NCI-H187 (cell line): ENCODE results near the gene ZFHX3.

ENCODE experiments used
- DNase-seq, 2 experiments: peaks; one replicate each; lab custom pipeline; 2025; lab: John Stamatoyannopoulos, UW

Gene ZFHX3

DNA sequence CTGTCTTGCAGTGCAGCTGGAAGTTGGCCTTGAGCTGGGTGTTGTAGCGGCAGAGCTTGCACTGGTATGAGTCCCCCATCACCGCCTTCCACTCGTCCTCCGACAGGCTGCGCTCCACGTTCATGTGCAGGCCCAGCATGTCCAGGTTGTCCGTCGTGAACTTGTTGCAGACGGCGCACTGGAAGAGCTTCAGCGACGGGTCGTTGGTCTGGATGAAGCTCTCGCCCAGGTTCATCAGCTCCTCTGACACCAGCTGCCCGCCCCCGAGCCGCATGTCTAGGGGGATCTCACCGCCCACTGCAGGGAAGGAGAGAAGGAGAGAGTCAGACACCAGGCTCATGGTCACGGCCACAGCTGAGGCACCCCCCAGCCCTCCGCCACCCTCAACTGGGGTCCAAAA is 97.3 kb downstream of the ZFHX3 start:
- no peak for DNase-seq

DNA sequence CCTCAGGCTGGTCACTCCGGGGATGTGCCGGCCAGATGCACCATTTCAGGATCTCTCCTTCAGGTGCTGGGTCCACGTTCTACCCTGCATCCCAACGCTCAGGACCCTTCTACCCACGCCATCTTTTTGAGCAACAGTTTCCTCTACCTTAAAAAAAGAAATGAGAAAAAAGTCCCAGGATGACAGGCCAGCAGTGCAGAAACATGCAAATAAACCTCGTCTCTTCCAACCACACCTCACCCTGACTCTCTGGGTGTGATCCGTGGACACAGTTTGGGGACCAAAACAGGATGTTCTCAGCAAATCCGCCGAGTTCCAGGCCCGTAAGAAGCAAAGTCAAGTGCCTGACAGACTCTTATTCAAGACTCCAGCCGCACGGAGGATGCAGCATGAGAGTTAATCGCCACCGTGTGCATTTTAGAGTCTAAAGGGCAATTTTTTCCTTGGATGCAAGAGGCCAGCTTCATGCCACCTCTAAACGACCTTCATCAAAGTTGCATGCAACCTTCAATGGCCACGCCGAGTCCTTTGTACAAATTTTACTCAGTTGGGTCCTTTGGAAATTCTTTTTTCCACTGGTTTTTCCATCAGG is 99.6 kb downstream of the ZFHX3 start:
- DNase-seq: no peak

DNA sequence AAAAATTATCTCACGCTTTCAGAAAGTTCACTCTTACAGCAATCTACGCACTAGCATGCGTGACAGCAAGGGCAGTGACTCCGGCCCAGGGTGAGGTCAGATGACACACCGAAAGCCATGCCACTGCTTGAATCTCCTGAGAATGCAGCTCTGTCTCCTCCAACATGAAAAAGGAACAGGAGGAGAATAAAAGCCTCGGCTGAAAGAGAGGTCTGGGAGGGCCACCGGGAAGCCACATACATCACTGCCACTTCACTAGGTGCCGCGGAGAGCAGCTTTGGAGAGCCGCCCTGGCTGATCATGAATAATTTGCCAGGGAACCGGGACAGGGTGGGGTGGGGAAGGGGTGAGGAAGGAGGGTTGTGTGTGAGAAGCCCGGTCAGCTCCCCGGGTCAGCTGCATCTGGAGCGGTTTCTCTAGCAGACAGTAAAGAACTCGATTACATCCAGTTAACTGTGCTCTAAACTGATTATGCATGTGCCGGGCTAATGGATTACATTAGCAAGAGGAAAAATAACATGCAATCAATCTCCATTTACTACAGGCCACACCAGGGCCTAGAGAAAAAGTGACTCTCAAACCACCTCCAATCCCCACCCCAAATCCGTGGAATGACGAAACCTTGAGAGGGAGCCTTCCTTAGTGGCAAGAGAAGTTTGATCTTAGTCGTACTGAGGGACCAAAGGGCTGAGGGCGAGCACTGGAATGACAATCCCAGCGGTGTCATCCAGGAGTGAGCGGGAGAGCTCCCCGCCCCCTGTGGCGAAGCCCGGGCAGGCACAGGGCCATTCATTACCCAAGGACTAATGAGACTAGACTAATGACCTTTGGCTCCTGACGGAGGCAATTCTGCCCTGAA is 100.3 kb downstream of the ZFHX3 start:
- DNase-seq: peak in 1 of 2 experiments; percentile 5

DNA sequence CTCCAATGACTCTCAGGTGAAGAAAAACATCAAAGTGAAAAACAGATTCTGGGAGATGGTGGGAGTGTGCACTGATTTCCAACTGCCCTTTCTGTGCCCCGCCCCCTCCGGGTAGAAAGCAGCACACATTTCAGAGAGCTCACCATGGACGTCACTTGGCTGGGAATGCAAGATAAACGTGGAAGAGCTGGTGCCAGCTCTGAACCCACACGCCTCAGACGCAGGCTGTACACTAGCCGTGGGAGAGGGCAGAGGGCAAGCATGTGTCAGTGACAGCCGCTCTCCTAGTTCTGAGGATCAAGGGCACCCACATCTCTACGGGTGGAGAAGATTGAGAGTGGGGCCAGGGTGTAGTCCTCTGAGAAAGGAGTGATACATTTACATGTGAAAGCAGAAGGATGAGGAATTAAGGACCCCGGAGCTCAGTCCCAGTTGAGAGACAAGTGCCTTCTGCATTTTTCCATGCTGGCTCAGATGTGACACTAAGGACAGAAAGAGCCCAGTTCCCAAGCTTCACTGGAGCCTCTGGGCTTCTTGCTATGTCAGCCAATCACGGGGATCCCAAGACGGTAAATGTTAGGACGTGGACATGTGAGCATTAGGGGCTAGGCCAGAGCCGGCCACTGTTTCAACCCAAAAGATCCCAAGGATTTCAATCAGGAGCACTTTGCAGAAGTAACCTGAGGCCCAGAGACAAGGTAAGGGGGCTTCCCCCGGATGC is 101.3 kb downstream of the ZFHX3 start:
- no peak for DNase-seq

DNA sequence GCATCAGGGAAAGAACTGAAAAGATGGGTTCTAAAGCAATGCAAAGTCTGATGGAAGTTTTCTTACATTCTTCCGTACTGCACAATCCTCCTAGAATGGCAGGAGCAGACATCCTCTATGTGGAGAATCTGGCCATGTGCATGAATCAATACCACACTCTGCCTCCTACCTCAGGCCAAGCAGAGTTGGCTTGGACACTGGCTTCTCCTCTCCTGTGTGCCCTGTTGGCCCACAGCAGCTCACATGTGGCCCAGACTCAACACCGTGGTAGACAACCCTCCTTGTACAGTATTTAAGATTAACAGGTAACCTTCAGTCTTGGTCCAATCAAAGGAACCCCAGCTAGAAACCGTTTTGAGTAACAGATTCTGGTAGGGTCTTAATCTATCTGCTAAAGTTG is 101.9 kb downstream of the ZFHX3 start:
- no peak for DNase-seq

DNA sequence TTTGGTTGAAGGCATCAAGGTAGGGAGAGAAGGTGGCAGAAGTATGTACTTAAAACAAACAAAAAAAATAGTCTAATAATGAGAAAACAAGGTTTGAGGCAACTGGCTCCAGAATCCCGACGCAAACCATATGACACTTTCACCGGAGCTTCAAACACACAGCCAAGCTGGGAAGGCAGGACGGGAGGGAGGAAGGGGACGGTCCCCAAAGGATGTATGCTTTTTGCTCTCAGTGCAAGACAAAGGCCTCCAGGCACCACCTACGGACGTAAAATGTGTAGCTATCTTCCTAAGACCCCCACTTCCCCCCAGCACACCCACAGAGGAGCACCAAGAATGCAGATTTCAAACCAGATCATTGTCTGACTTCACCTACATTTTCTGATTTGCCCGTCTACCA is 102.3 kb downstream of the ZFHX3 start:
- DNase-seq: no peak

DNA sequence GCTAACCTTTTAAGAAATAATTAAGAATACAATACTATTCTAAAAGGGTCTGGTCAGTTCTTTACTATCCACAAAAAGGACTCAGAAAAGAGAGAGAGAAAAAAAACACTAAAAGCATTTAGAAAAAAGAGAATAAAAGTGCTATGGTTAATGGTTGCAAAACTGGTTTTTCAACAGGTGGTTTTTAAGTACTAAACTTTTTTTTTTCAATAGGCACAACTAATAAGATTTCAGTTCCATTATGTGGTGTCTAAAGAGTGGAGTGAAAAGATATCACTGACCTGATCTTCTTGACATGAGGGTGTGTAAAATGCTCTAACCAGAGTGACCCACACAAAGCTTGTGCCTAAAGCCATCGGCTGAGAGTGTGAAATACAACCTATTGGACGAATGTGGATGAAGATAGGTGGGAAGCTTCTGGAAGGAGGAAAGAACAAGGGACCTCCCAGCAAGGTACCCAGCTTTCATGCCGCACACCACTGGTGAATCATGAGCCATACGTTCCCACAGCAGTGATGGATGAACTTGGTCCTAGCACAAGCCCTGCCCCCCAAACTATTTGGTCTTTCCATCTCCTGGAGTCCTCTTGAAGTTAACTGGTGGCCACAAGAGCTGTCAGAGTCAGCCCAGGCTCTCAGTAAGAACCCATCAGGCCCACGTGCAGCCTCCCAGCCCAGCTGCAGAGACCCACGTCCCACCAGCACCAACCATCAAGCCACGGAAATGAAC is 103.0 kb downstream of the ZFHX3 start:
- DNase-seq: no peak

DNA sequence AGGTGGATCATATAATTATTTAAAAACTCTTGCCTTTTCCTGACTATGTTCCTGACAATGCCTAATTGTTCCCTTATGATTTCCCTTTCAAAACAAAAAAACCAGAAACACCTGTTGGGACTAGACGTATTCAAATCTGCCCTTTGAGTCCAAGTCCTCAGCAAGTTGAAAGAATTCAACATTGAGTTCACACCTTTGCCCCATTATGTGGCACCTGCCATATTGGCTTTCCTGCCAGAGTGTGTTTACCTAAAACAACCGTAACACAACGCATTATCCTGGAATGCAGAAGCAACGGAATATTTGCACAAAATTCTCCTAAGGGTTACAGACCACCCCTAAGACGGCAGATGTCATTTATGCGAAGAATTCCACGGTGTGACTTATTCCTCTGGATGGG is 105.9 kb downstream of the ZFHX3 start:
- DNase-seq: no peak

DNA sequence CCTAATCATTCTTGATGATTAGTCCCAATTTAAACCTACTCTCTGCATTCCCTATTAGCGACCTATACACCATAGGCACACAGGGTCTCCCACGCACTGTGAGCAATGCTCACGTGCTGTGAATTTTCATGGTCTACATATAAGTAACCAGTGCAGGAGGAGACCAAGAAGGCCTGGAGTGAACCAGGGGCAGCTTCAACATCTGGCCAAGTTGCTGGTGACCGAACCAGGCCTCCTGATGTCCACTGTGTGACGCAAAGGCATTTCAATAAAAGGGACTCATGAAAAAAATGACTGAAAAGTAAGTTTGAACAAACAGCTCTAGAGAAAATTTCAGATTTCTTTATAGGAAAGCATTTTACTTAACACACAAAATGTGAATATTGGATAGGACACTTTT is 107.0 kb downstream of the ZFHX3 start:
- no peak for DNase-seq

DNA sequence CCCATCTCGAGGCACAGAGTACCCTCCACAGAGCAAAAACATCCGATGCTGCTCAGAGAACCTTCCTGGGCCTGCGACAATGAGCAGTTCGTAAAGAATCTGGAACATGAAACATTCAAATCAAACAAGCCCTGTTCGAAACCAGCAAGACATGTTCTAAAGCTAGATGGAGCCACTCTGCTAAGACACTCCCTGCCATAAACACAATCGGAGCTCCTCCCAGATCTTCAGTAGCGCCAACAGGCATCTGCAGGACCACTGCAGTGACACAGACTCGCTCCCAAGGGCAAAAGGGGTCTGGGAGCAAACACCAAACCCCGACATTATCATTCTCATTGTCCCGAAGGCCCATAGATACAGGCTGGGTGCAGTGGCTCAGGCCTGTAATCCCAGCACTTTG is 108.7 kb downstream of the ZFHX3 start:
- DNase-seq: no peak

DNA sequence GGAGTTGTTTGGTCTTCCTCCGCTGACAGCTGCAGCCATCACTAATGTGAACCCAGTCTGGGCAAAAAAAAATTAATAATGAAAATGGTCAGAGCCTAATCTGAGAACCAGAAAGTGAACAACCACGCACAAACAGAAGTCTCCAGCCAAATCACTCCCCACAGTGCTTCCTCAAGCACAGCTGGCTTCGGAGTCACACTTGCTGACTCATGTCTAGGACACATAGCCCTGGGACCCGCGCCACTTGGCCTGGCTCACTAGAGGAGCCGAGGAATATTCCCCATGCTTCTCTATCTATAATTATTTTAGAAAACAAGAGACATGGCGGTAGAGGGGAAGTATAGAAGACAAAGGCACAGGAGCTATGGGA is 109.1 kb downstream of the ZFHX3 start:
- no peak for DNase-seq

DNA sequence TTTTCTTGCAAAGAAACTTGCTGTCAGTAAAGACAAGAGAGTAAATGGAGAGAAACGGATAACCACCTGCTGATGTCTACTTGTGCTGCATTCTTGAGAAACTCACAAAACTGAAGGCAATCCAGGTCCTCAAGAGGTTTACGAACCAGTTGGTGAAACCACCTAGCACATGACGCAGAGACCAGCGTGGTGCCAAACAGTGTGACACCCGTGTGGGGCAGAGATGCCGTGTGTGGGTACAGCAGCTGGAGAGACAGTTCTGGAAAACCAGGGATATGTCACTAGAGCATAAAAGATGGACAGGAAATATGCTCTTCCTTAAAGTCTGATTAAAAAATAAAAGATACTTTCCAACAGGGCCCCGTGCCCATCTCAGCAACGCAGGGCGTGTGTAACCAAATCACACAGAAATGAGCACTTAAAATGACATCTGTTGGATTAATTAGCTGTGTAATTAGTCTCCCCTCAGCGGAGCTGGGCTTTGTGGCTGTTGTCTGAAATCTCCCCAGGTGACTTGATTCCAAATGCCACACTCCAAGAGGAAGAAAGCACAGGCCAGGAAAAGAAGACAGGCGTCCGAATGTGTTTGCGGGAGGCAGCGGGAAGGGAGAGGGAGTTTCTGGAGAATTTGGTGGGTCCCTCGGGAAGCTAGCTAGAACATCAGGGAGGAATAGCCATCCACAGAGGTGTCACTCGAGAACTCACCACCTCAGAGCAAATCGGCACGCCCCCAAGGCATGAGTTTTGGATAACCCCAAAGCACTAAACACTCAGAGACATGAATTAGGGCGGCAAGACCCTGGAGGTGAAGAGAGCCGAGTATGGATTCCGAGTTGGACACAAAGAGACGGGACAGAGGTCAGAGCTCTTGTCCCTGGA is 109.8 kb downstream of the ZFHX3 start:
- DNase-seq: no peak

DNA sequence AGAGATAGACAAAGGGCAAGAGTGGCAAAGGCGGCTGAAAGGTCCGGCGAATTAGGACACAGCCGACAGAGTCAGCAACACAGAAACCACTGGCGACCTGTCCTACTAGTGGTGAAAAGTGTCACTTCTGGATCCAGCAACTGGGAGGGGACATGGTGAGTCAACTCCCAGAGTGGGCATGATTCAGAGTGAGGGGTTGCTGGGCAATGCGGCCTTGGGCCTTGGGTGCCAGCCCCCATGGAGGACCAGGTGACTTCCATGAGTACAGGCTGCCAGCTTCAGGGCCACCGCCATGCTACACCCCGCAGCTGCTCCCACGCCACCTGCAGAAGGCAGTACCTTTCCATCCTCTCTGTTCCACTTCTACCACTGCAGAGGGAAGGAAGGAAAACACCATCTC is 110.6 kb downstream of the ZFHX3 start:
- DNase-seq: no peak

DNA sequence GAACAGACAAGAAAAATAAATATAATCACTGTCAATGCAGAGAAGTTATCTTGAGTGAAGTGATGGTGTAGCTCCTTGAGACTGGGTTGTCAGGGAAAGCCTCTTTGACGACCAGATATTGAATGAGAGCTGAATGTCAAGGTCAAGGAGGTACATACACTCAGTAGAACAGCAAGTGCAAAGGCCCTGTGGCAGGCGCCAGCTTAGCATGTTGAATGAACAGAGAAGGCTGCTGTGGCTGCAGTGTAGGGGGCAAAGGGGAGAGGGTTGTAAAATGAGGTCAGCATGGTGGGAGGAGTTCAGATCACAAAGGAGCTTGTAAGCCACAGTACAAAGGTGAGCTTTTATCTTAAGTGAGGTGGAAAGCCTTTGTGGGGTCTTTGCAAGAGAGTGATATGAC is 111.5 kb downstream of the ZFHX3 start:
- no peak for DNase-seq

DNA sequence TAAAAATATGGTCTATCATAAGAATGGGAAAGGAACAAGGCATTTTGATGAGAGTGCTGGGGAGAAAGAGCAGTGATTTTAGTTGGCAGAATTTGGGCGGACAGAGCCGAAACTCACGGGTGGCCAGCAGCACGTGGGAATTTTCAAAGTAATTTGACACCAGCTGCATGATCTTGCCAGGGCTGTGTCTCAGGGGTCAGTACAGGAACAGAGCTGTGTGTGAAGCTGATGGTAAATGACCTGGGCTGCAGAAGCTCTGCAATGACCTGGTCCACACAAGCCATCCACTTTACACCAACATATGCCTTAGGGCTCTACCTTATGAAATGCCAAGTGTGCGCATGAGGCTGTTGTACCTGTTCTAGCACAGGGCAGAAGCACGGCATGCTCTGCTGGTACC is 112.0 kb downstream of the ZFHX3 start:
- no peak for DNase-seq

DNA sequence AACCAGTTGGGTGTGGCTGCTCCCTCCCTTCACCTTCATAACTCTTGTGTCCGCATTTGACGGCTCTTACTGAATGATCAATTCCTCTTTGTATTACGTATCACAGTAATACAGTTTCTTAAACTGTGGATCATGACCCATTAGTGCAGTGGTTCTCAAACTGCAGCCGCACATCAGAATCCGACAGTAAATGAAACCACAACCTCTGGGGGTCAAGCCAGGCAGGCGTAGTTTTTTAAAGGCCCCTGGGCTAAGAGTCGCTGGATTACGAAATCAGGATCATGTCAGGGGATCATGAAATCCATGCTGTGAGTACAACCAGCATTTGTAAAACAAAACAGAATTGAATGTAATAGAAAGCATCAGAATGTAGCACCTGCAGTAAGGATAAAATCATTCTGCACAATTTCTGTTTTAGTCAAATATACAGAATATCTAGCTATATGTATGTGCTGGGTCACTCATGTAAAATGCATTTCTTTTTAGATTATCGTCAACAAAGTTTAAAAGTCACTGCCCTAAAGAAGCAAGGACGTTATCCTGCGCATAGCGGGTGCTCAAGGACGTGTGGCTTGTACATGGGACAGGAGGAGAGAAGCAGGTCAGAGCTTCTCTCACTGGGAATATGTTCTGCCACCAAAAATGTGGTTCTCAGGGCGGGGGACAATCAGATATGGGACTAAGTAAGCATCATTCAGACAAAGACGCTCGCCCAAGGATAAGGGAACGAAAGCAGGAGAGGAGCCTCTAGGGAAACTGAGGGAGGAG is 113.1 kb downstream of the ZFHX3 start:
- no peak for DNase-seq

DNA sequence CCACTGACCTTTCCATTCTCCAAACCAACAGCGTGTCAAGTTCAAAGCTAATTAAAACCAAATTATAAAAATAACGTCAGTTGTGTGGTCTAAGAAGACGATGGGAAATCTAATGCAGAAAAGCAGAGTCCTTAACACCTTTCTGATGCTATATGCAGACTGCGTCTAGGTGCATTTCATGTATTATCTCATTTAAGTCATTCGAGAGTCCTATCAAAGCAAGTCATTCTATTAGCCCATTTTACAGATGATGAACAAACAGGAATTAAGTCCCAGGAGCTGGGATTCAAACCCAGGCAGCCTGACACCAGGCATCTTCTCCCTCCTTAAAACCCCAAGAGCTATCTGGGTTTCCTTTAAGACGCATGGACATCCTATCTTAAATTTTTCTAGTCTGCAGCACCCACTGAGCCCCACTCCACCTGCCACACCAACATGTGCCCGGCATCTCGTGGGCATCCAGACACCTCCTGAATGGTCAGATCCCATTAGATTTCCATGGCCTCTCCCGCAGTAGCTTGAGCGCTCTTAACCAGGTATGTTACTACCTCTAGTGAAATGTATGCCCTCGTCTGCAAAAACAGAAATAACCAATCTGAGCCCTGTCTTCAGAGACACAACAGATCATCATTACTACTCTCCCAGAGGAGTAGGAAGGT is 115.1 kb downstream of the ZFHX3 start:
- no peak for DNase-seq

DNA sequence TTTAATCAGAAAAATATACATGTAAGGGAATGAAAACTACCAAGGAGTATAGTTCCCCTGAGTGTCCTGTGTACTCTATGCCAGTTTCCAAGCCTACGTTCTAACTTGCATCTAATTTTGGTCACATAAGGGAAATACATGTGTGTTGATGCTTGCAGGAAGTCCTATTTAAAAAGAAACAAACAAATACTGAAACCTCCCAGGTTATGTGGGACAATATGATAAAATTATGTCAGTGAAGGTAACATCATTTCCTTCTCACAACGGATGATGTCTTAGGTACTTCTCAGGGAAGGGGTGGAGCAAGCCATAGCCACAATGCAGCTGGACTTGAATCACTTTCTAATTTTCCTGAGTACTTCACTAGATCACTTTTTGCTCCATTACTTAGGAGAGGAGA is 115.9 kb downstream of the ZFHX3 start:
- no peak for DNase-seq

DNA sequence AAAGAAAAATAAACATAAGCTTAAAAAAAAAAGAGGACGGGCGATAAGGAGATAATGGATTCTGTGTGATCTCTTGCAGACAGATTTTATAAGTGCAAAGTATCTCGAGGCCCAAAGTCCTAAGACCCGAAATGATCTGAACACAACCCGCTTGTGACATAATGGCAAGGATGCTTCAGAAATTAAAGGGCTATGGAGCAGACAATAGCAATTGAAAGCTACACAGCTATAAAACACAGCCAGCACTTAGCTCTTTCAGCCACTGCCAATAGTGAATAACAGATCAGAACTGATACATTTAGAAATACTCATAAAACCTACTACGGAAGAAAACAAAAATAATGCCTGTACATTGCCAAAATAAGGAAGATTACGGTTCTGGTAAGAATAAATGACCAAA is 117.5 kb downstream of the ZFHX3 start:
- DNase-seq: no peak
